ENCODE measurements around the gene SMIM41.

GRCh38 chr12:52126605-52127578 is 47.4 kb downstream of the SMIM41 start:
- TF ChIP-seq CTCF (conservative IDR thresholded peaks at IDR 0.05) (no peak), ZFX (IDR thresholded peaks at IDR 0.05) (peak; percentile 36; the same call in 1 of the 2 replicates)
